GM18951 (cell line): ENCODE measurements around the gene AUNIP.

Source experiments
- POLR2A ChIP-seq: IDR thresholded peaks from 4 replicates; pipeline ENCODE4 v1.6.1; 2011; ENCODE audit warnings: mild to moderate bottlenecking; ENCODE audit not compliant: insufficient read length, insufficient read depth; ENCODE audit errors: extremely low read depth
- in situ Hi-C: fragments of 300-500 bp; cut with MboI; formaldehyde crosslinking; loops from one replicate; pipeline ENCODE4 v1.12.0; 2022; ENCODE audit warnings: low sequenced_read_pairs, mixed read lengths, inconsistent platforms; ENCODE audit not compliant: unreplicated experiment

The AUNIP gene

DNA sequence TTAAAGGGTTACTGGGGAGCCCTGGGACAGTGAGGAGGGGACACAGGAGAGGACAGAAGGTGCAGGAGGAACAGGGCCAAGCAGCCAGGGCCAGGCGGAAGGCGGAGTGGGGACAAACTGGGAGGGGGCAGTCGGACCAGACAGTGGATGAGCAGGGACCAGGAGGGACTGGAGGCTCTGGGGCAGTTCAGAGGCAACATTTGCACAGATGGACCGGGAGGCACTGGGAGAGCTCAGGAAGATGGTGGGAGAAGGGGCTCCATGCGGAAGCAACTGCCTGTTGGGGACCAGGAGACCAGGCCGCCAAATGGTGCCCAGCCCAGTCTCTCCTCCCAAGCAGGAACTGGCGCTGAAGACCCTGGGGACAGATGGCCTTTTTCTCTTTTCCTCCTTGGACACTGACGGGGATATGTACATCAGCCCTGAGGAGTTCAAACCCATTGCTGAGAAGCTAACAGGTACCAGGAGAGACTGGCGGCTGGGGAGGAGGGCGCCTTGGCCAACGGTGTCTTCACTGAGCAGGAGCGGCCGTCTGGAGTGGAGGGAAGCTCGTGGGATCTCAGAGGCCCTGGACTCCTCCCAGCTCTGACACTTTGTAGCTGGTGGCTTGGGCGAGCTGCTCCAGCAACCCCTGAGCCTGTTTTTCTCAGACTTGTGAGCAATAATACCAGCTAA lies 58.4 kb downstream of the AUNIP start:
- in situ Hi-C loops, result no loop called here
- TF ChIP-seq POLR2A, result no peak

DNA sequence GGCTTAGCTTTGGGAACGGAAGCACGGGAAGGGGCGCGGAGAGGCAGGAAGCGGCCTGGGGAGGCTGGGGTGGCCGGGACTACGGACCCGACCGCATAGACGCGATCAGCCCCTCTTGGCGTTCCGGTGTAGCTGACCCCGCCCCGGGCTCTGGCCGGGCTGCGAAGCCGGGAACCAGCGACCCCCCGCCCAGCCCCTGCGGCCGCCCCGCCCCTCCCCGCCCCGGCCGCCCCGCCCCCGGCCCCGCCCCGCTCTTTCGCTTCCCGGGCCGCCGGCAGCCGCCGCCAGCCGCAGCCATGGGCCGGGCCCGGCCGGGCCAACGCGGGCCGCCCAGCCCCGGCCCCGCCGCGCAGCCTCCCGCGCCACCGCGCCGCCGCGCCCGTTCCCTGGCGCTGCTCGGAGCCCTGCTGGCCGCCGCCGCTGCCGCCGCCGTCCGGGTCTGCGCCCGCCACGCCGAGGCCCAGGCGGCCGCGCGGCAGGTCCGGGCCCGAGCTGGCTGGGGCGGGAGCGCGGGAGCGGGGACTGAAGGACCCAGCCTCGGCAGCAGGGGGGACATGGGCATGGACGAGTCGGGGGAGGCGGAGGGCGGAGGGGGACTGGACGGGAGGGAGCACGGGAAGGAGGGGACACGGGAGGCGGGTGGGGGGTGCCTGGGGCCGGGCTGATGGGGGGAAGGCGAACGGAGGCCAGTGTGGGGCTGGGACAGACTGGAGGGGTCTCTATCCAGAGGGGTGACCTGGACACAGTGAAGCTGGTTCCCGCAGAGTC lies 59.1 kb downstream of the AUNIP start, which contains the start of gene SELENON:
SELENON (plus strand) TSS at position 259 of the 768 bp plus-strand sequence; CDS start at position 297, 38 bp downstream.
- TF ChIP-seq POLR2A, result no peak
- in situ Hi-C loops, result no loop called here

DNA sequence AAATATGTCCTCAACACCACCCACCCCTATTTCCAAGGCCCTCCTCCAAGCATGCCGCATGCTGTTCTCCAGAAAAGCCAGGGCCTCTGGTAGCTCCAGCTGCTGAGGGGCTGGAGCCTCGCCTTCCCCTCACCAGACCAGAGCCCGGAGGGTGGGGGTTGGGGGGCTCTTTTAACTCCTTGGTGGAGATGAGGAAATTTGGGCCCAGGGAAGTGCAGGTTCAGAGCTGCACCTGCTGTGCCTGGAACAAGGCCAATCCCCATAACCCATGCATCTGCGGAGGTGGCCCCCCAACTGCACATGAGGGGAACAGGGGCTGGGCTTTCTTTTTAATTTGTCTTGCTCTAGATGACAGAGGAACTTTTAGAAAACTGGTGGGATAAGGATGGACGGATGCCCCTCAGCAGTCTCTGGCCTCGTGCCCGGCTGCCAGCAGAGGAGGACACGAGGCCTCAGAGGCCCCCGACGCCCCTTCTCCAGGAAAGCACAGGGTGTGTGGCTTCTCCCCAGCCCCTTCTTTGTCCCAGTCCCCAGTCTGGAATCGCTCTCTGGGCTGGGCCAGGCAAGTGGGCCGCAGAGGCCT lies 59.8 kb downstream of the AUNIP start:
- in situ Hi-C loops, result no loop called here

DNA sequence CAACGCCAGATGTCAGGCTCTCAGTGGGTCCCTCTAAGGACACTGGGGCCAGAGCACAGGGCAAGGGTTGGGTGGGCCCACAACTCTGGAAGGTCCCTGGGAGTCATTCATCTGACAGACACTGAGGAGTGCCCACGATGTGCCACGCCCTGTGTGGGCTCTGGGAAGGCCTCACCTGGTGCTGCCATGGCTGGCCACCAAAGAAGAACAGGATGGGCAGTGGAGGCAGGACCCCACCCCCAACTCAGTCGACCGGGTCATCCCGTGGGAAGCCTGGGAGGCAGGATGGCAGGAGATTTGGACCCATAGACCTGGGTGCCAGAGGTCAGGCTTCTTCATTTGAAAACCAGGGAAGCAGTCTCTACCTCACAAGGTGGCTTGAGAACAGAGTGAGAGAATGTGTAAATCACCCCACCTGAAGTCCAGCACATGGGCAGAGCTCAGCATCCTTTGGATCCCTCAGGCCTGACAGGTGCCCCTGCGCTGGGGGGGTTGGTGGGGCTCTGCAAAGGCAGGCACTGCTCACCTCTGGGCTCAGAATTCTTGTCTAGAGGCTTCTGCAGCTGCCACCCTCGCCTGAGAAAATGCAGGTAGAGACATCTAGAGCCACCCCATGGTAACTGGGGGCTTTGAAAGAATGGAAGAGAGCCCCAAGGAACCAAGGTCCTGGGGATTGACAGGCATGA lies 60.4 kb downstream of the AUNIP start:
- TF ChIP-seq POLR2A, result no peak
- in situ Hi-C loops, result no loop called here

More for the DNA sequence above, 59.8 kb downstream of the AUNIP start:
- TF ChIP-seq POLR2A, result no peak

DNA sequence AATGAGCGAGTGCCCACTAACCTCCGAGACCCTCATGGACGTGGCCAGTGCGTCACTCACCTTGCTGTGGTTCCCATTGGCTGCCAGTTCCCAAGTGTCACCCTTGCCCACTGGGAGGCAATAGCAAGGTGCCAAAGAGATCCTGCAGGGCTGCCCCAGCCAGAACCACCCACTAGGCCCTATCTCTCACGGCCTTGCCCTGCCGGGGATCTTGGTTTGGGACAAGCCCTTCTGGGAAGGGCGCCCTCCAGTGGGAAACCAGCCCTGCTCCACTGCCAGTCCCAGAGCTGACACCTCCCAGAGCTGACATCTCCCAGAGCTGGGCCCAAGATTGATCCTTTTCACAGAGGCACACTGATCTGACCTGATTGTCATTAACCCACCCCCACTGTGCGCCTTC lies 61.3 kb downstream of the AUNIP start:
- TF ChIP-seq POLR2A, result no peak
- in situ Hi-C loops, result no loop called here

DNA sequence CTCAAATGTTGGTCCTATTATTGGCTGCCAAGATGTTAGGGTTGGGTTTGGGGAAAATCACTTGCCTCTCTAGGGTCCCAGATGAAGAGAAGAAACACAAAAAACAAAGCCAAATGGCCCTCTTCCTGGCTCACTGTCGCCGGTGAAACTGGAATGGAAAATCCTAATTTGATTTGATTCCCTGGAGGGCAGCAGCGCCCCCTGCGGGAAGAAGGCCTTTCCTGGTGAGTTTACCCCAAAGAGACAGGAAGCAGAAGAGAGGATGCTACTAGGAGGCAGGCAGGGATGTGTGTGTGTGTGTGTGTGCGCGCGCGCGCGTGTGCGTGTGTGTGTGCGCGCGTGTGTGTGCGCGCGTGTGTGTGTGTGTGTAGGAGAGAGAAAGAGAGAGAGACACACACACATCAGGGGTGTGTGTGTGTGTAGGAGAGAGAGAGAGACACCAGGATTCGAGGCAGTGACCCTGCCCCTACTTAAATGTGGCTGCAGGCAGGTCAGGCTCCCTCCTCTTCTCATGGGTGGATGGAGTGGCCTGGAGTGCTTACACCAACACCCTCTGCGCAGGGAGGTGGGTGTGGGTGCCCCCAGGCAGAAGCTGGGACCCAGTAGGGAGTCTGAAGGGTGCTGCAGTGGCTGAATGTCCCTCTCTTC lies 62.3 kb downstream of the AUNIP start:
- TF ChIP-seq POLR2A, result no peak
- in situ Hi-C loops, result no loop called here

DNA sequence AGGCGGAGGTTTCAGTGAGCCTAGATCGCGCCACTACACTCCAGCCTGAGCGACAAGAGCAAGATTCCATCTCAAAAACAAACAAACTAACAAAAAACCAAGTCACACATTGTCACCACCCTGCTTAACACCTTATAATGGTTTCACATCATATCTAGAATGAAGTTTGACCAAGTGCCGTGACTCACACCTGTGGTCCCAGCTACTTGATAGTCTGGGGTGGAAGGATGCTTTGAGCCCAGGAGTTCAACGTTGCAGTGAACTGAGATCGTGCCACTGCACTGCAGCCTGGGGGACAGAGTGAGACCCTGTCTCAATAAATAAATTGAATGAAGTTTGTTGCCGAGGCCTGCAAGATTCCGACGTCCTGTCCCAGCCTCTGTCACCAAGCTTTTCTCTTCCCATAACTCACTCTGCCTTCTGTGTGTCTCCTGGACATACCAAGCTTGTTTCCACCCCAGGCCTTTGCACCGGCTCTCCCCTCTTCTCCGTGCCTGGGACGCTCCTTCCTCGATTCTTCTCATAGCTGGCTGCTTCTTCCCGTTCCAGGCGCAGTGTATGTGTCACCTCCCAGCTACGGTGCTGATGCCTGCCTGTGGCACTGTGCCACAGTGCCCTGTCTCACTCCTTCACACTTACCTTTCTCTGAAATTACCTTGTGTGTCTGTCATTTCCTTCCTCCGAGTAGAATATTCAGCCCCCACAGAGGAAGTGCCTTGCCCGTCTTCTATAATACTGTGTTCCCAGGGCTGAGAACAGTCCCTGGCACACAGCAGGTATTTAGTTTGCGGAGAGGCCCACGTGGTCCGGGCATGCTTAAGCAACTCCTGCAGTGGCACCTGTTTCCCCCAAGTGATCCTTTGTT lies 63.1 kb downstream of the AUNIP start:
- no peak for TF ChIP-seq POLR2A
- in situ Hi-C loops, result no loop called here

DNA sequence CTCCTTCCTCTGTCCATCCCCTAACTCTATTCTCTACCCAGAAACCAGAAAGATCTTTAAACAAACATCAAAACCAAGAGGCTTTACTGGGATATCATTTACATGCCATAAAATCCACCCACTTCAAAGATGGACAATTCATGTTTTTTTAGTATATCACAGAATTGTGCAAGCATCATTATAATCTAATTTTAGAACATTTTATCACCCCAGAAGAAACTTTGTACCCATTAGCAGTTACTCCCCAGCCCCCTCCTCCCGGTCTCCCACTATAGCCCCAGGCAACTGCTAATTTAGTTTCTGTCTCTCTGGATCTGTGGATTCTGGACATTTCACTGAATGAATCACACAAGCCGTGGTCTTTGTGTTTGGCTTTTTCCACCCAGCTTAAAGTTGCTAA lies 64.0 kb downstream of the AUNIP start:
- no peak for TF ChIP-seq POLR2A
- in situ Hi-C loops, result no loop called here

DNA sequence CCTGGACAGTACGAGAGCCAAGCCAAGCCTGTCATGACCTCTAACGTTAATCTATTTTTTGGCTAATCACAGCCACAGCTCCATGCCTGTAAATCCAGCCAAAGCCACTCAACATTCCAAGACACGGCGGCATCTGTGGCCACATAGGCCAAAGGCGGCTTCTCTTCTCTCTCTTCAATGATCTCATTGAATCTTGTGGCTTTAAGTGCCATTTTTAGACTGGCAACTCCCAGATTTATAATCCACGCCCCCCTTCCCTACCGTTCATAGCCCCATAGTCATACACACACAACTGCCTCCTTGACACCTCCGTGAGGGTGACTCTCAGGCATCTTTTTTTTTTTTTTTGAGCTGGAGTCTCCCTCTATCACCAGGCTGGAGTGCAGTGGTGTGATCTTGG lies 64.9 kb downstream of the AUNIP start:
- no peak for TF ChIP-seq POLR2A
- in situ Hi-C loops, result no loop called here

DNA sequence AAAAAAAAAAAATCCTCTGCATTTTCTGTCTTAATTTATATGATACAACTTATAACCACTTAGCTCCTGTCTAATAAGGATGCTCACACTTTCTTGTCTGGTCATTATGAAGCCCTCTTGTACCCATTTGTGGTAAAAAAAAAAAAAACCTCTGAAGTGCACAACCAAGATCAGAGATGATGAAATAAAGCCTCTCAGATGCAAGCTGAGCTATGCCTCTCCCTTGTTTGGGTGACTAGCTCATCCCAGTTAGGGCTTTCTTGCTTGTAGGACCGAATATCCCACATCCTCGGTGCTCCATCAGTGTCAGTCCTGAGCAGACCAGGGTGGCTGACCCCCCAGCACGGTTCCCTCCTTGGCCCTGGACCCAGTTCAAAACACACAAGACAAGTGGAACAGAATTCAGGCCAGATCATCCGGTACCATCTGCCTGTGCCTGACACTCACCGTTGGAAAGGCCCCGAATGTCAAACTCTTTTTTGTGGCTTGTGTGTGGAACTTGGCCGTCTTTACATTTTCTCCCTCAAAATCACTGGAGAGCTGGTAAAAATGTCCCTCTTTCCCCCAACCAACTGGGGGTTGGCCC lies 65.6 kb downstream of the AUNIP start:
- no peak for TF ChIP-seq POLR2A
- in situ Hi-C loops, result no loop called here

DNA sequence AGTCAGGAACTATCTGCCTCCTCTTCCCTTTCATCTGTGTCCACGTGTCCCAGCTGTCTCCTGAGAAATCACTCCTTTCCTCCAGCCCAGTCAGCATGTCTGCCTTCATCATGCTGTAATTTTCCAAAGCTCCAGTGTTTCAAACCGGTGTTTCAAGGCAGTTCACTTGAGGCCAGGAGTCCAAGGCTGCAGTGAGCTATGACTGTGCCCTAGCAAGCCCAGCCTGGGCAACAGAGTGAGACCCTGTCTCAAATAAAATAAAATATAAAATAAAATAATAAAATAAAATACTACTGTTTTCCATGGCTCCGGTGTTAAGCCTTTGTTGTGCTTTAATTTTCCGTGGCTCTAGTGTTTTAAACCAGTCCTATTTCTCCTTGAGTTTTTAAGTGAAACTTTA lies 67.1 kb downstream of the AUNIP start:
- in situ Hi-C loops, result no loop called here
- TF ChIP-seq POLR2A, result no peak

DNA sequence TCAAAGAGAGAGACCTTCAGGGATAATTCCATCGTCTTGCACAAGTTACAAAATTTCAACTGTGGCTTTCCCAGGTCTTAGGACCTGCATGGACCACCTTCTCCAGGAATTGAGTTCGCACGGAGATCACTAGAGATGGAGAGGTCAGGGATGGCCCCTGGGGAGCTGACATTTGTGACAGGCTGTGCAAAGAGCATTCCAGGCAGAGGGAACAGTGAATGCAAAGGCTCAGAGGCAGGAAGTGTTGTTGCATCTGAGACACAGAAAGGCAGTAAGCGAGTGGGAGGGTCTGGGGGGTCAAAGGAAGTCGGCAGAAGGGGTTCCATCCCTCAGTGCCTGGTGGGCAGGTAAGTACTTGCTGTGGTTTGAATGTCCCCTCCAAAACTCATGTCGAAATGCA lies 68.8 kb downstream of the AUNIP start:
- in situ Hi-C loops, result no loop called here
- TF ChIP-seq POLR2A, result no peak
